HG03045 (cell line): Measurements from ENCODE around the gene IGLL1.
"Not testable (repeated sequence)": the region's sequence is repeated elsewhere in the genome, so short reads cannot be mapped to it uniquely, and the experiment has no call there.

Source experiments
- ATAC-seq: cut with Tn5 transposase; IDR thresholded peaks from one replicate; pipeline ENCODE4 v1.9.1; 2021; ENCODE audit warnings: mild to moderate bottlenecking, moderate library complexity; ENCODE audit not compliant: unreplicated experiment

The IGLL1 gene

DNA sequence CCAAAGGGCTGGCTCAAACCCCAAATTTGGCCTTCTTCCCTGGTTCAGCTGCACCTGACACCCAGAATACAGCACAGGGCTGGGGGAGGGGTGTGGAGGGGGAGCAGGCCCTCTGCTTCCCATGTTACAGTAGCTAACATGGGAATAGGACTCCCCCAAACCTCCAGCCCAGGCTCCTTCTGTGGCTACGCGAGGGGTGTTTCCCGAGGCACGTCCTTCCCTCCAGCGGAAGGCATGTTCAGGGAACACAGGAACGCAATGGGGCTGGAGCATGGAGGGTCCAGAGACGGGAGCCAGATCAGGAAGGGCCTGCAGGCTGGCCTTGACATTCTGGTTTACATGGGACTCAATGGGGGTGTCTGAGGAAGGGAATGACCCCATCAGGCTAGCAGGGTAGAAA is 11.8 kb upstream of the IGLL1 start:
- ATAC-seq, result no peak

DNA sequence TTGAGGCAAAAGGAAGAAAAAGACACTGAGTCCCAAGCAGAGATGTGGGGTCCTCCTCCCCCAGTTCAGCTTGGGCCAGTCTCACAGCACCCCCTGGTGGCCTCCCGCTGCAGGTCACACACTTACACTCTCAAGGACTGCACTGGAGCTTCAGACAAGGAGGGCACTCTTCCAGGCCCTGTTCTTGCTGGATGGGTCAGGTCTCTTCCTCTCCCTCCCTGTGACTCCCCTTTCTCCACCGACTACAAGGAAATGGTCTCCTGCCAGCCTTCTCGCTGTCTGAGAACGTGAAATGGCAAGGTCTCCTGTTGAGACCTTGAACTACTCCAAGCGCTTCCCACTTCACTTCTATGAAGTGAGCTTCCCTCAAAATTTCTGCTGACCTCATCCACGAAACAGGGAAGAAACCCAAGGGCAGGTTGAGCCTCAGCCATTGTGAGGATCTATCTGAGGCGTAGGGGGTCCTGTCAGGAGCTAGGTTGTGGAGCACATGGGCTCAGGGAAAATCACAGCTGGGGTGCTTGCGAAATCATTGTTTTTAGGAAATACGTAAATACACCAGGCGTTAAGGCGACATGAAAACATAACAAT is 11.2 kb upstream of the IGLL1 start:
- no peak for ATAC-seq

GRCh38 chr22:23583836-23584235 is 3.7 kb upstream of the IGLL1 start:
- no peak for ATAC-seq

DNA sequence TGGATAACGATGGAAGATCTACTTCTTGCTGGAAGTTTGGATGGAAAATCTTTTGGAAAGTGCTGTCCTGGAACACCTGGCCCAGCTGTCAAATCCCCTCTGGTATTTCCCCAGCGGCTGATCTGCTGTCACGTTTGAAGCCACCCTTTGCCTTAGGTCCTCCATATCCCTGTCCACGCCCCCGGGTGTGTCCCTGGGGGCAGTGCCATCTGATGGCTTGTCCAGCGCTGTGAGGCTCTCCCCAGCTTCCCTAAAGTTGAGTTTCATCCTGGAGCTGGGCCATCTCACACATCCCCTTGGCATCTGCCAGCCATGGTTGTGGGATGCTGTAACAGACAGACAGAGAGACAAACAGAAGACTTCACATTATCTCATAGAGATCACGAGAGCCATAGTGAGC is 3.1 kb upstream of the IGLL1 start:
- ATAC-seq, result no peak

DNA sequence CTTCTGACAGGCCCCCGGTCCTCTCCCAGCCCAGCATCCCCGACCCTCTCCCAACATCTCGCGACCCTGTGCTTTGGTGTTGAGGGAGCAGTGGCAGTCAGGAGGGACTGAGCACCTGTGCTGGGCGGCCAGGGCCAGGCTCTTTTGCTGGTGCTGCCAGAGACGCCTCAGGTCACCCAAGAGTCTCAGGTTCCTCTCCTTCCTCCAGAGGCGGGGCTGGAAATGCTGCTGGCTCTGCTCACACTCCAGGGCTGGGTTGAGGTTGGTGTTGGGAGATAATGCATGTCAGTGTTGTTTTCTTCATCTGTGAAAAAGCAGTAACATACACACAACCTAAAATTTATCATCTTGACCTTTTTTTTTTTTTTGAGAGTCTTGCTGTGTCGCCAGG is 1.2 kb upstream of the IGLL1 start:
- no peak for ATAC-seq

- no peak for ATAC-seq
Measured at GRCh38 chr22:23580576-23581259, 628 bp upstream of the IGLL1 start.

DNA sequence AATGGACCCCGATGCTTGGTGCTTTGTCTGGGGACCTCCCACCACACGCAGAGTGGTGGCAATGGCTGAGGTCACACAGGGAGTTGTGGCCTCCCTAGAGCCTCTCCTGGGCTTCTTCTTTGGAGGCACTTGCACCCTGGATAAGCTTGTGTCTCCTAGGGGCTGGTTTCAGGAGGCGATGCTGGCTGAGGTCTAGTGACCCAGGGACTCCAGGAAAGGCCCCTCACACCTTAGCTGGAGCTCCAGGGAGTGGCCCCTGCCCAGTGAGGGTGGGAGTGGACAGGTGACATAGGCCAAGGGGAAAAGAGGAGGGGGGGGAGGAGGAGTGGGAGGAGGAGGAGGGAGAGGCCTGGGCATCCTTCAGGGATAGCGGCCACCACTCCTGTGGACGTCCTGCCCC is 810 bp downstream of the IGLL1 start:
- no peak for ATAC-seq

- no peak for ATAC-seq
Measured at GRCh38 chr22:23578306-23578705, 1.8 kb downstream of the IGLL1 start.

GRCh38 chr22:23576681-23577080 is 3.4 kb downstream of the IGLL1 start:
- no peak for ATAC-seq

DNA sequence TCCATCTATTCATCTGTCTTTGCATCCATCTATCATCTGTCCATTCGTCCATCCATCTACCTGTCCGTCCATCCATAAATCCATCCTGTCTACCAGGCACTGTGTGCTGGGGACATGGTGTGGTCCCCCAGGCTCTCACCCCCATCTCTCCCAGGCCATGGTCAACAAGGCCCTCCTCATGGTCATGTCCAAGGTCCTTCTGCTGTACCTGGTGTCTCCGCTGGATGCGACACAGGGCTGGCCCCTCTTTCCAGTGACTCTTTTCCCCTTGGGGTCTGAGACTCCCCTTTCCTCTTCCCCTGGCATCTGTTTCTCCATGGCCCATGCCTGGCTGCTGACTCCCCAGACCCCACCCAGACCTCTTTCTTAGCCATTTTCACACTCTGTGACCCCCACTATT is 4.5 kb downstream of the IGLL1 start:
- no peak for ATAC-seq

DNA sequence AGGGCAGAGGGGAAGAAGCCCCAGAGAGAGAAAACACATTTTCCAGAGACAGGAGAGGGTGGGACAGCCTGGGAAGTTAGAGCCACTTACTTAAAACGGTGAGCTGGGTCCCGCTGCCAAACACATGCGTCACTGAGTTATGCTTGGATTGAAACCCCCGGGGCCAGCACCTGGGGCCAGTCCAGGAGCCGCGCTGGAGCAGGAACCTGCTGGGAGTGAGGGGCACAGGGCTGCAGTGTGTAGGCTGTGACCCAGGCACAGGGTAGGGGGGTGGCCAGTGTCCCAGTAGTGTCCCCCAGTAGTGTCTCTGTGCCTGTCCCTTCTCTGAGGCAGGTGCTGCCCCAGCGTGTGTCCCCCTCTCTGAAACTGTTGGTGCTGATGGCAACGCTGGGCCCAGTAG is 5.2 kb downstream of the IGLL1 start:
- no peak for ATAC-seq

DNA sequence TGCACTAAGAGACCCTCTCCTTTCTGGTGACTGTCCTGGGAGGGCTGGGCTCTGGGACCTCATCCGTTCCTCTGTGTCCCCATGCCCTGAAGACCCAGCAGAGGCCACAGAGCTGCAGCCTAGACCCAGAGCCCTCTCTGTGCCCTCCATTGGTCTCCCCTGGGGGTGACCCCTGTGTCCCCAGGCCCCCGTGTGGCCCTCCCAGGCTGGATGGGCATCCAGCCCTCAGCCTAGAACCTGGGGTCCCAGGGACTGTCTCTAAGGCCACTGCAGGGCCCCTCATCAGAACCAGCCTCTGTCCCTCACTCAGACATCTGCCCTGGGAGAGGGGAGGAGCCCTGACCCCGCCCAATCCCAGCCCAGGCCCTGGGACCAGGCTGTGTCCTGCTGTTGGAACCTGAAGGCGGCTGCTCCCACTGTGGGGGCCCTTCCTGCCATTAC is 5.7 kb downstream of the IGLL1 start:
- no peak for ATAC-seq

DNA sequence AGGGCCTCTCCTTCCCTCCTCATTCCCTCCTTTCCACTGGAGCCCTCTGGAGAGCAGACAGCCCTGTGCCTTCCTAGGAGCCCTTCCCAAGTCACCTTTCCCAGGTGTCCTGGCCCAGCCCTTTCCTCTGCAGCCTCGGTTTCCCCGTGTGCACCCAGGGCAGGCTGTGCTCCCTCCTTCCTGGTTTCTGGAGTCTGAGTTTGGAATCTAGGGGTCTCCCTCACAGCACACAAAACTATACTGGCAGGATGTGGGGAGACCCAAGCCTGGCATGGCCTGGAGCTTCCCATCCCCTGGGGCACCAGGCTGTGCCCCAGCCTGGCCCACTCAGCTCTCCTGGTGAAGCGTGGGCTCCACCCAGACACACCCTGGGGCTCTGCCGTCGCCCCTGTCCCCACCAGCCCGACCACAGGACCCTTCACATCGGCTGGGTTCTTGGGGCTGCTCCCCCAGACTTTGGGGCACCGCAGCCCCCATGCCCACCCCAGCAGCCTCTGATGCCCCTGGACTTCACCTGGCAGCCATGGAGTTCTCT is 6.3 kb downstream of the IGLL1 start:
- not testable (repeated sequence) for ATAC-seq

DNA sequence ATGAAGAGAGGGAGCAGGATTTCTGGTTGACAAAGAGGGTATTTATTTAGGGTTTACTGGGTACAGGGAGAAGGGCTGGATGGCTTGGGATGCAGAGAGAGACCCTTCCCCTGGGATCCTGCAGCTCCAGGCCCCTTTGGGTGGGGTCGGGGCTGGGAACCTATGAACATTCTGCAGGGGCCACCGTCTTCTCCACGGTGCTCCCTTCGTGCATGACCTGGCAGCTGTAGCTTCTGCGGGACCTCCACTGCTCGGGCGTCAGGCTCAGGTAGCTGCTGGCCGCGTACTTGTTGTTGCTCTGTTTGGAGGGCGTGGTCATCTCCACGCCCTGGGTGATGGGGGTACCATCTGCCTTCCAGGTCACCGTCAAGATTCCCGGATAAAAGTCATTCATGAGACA is 7.0 kb downstream of the IGLL1 start:
- ATAC-seq, result not testable (repeated sequence)

- ATAC-seq, result no peak
Measured at GRCh38 chr22:23571486-23571885, 8.6 kb downstream of the IGLL1 start.

DNA sequence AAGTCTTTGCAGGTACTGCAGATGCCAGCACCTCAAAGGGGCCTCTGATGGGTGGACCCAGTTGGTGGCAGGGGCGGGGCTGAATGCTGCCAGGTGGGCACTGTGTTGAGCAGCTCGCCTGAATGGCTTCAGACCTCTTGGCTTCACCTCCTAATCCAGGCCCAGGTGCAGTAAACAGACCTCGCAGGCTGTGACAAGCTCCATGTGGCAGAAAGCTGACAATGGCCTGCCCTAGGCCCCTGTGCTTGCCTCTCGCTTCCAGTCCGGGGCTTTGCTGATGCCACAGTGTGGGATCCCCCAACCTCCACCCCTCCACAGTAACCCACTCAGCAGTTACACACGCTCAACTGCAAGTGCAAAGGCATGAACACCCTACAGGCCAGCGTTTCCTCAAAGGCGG is 9.4 kb downstream of the IGLL1 start:
- no peak for ATAC-seq

GRCh38 chr22:23569716-23570115 is 10.4 kb downstream of the IGLL1 start:
- no peak for ATAC-seq

GRCh38 chr22:23569291-23569690 is 10.8 kb downstream of the IGLL1 start:
- no peak for ATAC-seq

DNA sequence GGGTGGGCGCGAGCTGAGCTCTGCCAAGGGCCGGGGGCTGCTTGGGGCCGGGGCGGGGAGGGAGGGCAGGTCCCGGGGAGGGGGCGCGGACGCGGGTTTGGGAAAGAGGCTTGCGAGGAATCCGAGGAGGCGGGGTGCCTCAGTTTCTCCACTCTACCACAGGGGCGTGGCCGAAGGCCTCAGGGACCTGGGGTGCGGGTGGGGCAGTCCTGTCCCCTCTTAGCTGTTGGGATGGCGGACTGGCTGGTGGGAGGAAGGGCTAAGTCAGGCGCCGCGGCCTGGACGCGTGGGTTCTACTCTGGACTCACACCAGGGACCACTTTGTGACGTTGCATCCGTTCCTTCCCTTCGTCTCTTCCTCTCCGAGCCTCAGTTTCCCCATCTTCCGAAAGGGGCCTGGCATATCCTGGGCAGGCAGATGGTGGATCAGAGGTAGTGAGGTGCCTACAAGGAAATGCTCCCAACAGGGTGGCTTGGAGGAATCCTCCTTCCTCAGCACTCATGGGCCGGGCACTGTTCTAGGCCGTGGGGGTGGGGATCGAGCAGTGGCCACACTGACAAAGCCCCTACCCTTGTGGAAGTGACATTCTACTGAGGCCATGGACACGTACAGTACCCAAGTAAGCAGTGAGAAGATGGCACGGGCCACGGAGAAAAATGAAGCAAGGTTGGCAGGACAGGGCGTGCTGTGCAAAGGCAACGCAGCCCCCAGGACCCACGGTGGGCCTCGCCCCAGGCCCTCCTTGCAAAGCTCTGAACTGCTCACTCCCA is 13.2 kb downstream of the IGLL1 start:
- ATAC-seq, result no peak

GRCh38 chr22:23565915-23566704 is 14.0 kb downstream of the IGLL1 start:
- ATAC-seq, result no peak

GRCh38 chr22:23565305-23565914 is 14.7 kb downstream of the IGLL1 start:
- no peak for ATAC-seq
